Mucosa of descending colon (tissue), 3 donors: ENCODE results near the gene CASK. TPM values are rescaled to one million over a fixed set of nuclear protein-coding genes. Genes with fewer than 3 reads are reported as not detected.
A peak's percentile ranks its signal among the peaks of the same experiment; 100 is the strongest.

Source experiments
- ATAC-seq: fragments of 200-7000 bp; cut with Tn5 transposase; one replicate; pipeline ENCODE4 v1.9.1; 2020; ENCODE audit warnings: mild to moderate bottlenecking, moderate library complexity
- DNase-seq, 3 donors: peaks; one replicate each; pipeline ENCODE4 v3.0.0-alpha.2; 2020
- H3K36me3 ChIP-seq: fragments of 200-600 bp; one replicate; pipeline ENCODE4 v1.8.0; 2021; ENCODE audit warnings: low read depth, mild to moderate bottlenecking
- H3K4me1 ChIP-seq: fragments of 200-600 bp; one replicate; pipeline ENCODE4 v1.8.0; 2021; ENCODE audit warnings: low read depth, mild to moderate bottlenecking
- H3K4me3 ChIP-seq: fragments of 200-600 bp; one replicate; pipeline ENCODE4 v1.8.0; 2021; ENCODE audit warnings: mild to moderate bottlenecking
- H3K9me3 ChIP-seq: fragments of 200-600 bp; one replicate; pipeline ENCODE4 v1.8.0; 2021; ENCODE audit warnings: mild to moderate bottlenecking
- intact Hi-C, 2 donors: fragments of 100-400 bp; cut with DNase I in 1 of 2; cut with micrococcal nuclease in 1 of 2; formaldehyde crosslinking; loops; one replicate each; pipeline versions ENCODE4 v1.11.0 to v1.11.1; 2022; cut with DNase I, micrococcal nuclease
- total RNA-seq, 3 donors: library from RNA; stranded (reverse); fragmentation: NEBNext Ultra II Directional in 2 of 3; extraction: Animal tissue kit (Norgen Biotek cat#: 25700) in 2 of 3; gene quantifications; one replicate each; pipeline versions ENCODE4 v1.2.1 to v1.2.4, GENCODE V29; 2021 to 2023
- TF ChIP-seq, protein P1 (sequence below): fragments of 200-600 bp; IDR thresholded peaks from one replicate; pipeline ENCODE4 v1.8.0; 2022; ENCODE audit warnings: antibody characterized with exemption, mild to moderate bottlenecking
- donor health status: DM: no; HTN: no; CAD: no; lungs with moderate emphysema.
- donor health status: DM: no; HTN: no; CAD: no.
- donor health status: DM: no; HTN: yes; CAD: no.

CASK gene
- total RNA-seq, 3 donors from 2014 or later: 50.6 to 108 (median 83.3) TPM

DNA sequence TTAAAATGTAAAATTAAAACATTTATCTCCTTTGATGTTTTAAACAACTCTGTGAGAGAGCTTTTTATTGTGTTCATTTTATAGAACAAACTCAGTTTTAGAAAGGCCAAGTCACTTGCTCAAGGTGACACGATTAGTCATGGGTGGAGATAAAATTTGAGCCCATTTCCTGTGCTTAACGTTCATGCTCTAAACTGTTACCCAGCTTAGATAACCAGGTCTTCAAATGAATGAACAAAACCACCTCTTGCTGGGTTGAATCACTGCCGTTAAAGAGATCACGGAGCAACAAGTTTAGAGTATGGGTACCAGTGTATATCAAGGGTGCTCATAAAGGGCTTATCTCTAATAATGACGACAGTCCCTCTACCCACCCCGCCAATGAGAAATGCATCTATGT lies 10.2 kb upstream of the CASK start:
- ATAC-seq (no peak), DNase-seq (no peak)
- no peak overlapping the region for H3K4me3 ChIP-seq
- H3K36me3 ChIP-seq: no peaks in the 10 kb centered on the region
- TF ChIP-seq, protein P1, sequence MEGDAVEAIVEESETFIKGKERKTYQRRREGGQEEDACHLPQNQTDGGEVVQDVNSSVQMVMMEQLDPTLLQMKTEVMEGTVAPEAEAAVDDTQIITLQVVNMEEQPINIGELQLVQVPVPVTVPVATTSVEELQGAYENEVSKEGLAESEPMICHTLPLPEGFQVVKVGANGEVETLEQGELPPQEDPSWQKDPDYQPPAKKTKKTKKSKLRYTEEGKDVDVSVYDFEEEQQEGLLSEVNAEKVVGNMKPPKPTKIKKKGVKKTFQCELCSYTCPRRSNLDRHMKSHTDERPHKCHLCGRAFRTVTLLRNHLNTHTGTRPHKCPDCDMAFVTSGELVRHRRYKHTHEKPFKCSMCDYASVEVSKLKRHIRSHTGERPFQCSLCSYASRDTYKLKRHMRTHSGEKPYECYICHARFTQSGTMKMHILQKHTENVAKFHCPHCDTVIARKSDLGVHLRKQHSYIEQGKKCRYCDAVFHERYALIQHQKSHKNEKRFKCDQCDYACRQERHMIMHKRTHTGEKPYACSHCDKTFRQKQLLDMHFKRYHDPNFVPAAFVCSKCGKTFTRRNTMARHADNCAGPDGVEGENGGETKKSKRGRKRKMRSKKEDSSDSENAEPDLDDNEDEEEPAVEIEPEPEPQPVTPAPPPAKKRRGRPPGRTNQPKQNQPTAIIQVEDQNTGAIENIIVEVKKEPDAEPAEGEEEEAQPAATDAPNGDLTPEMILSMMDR: no peak
- H3K4me1 ChIP-seq: no peaks in the 10 kb centered on the region
- intact Hi-C loops: no loop called here
- H3K9me3 ChIP-seq: no peaks in the 10 kb centered on the region

- Histone ChIP-seq H3K36me3 (no peaks in the 10 kb centered on the region), H3K4me3 (no peak overlapping the region), H3K9me3 (no peaks in the 10 kb centered on the region), H3K4me1 (no peaks in the 10 kb centered on the region)
- DNase-seq (no peak), ATAC-seq (no peak)
- TF ChIP-seq, protein P1: no peak
- intact Hi-C loops: no loop called here
Measured at GRCh38 chrX:41932885-41933284, 9.5 kb upstream of the CASK start.

GRCh38 chrX:41931591-41931990 lies 8.2 kb upstream of the CASK start:
- Histone ChIP-seq H3K4me1 (no peaks in the 10 kb centered on the region), H3K4me3 (no peak overlapping the region), H3K36me3 (no peaks in the 10 kb centered on the region), H3K9me3 (no peaks in the 10 kb centered on the region)
- intact Hi-C loops: no loop called here
- no peak for DNase-seq
- TF ChIP-seq, protein P1: no peak
- peak; percentile 41 for ATAC-seq

- peak; percentile 50 for ATAC-seq
- no peaks in the 10 kb centered on the region for H3K4me1 ChIP-seq
- intact Hi-C loops: no loop called here
- H3K4me3 ChIP-seq: peak overlapping the region; percentile 21
- DNase-seq: peak in 2 of 3 donors; percentile 48 to 56
- TF ChIP-seq, protein P1: no peak
- no peaks in the 10 kb centered on the region for H3K36me3 ChIP-seq
- no peaks in the 10 kb centered on the region for H3K9me3 ChIP-seq
Measured at GRCh38 chrX:41923978-41924683, 777 bp upstream of the CASK start.

GRCh38 chrX:41922431-41923151 lies 763 bp downstream of the CASK start:
- Histone ChIP-seq H3K9me3 (no peaks in the 10 kb centered on the region), H3K36me3 (no peaks in the 10 kb centered on the region), H3K4me1 (no peaks in the 10 kb centered on the region), H3K4me3 (peak overlapping the region; percentile 24)
- TF ChIP-seq, protein P1: no peak
- no peak for ATAC-seq
- DNase-seq: peak; percentile 42 to 61 (median 55)
- intact Hi-C loops: no loop called here
